A673 (cell line): ENCODE results near the gene SERPINA9. TPM values are rescaled to one million over a fixed set of nuclear protein-coding genes. Genes with fewer than 3 reads are reported as not detected.

Source experiments
- BruUV-seq: library from RNA; stranded (reverse); fragments of 400-500 nt; replicated peaks from 2 replicates; lab custom pipeline; 2021; lab: Mats Ljungman, UMichigan
- CTCF ChIA-PET: fragments of 300-600 bp; sonication (Branson Sonifier 250); formaldehyde crosslinking; loops from one replicate; lab custom pipeline; 2022; ENCODE audit warnings: antibody characterized with exemption; lab: Charles Lee
- POLR2A ChIA-PET: fragments of 300-600 bp; sonication (Branson Sonifier 250); formaldehyde crosslinking; loops from one replicate; lab custom pipeline; 2022; ENCODE audit warnings: antibody characterized with exemption; ENCODE audit not compliant: low non-redundant PET; lab: Charles Lee
- DNase-seq: peaks from one replicate; pipeline ENCODE4 v3.0.0-alpha.2; 2015; ENCODE audit warnings: low spot score
- H3K27ac ChIP-seq: fragments of 200-600 bp; sonication (generic); 2 replicates; pipeline ENCODE4 v1.5.1; 2016; ENCODE audit warnings: mixed run types, low read depth, mild to moderate bottlenecking, mixed read lengths, antibody characterized with exemption, low read length; ENCODE audit not compliant: poor library complexity, severe bottlenecking
- H3K27me3 ChIP-seq: fragments of 200-600 bp; sonication (generic); replicated peaks from 2 replicates; pipeline ENCODE4 v1.6.1; 2017; ENCODE audit warnings: mixed run types, low read depth, mild to moderate bottlenecking, mixed read lengths, antibody characterized with exemption, low read length; ENCODE audit not compliant: insufficient read depth, poor library complexity
- H3K36me3 ChIP-seq: fragments of 200-600 bp; sonication (generic); 2 replicates; pipeline ENCODE4 v1.6.1; 2016; ENCODE audit warnings: mixed run types, mild to moderate bottlenecking, mixed read lengths, antibody characterized with exemption, low read length; ENCODE audit not compliant: insufficient read depth, poor library complexity, severe bottlenecking
- H3K4me1 ChIP-seq: fragments of 200-600 bp; sonication (generic); 2 replicates; pipeline ENCODE4 v1.6.1; 2017; ENCODE audit warnings: mixed run types, mild to moderate bottlenecking, mixed read lengths, antibody characterized with exemption, low read length; ENCODE audit not compliant: insufficient read depth, poor library complexity, severe bottlenecking
- H3K4me3 ChIP-seq: fragments of 200-600 bp; sonication (generic); 2 replicates; pipeline ENCODE4 v1.5.1; 2016; ENCODE audit warnings: low read depth, mixed run types, mild to moderate bottlenecking, mixed read lengths, low read length; ENCODE audit not compliant: poor library complexity, severe bottlenecking
- H3K9me3 ChIP-seq: fragments of 200-600 bp; sonication (generic); 2 replicates; pipeline ENCODE4 v1.6.1; 2016; ENCODE audit warnings: mixed run types, low read depth, mild to moderate bottlenecking, mixed read lengths, antibody characterized with exemption, low read length; ENCODE audit not compliant: poor library complexity, severe bottlenecking
- EZH2 ChIP-seq: fragments of 200-600 bp; sonication (generic); IDR thresholded peaks from 2 replicates; pipeline ENCODE4 v1.6.1; 2017; ENCODE audit warnings: borderline replicate concordance, low read depth, mild to moderate bottlenecking, mixed read lengths, antibody characterized with exemption, low read length; ENCODE audit not compliant: poor library complexity, severe bottlenecking
- intact Hi-C: fragments of 100-400 bp; cut with micrococcal nuclease; formaldehyde crosslinking; loops from one replicate; pipeline ENCODE4 v1.10.0; 2022; ENCODE audit not compliant: unreplicated experiment
- total RNA-seq: library from RNA; stranded (reverse); gene quantifications from 2 replicates; pipeline ENCODE4 v1.2.3, GENCODE V29; 2021
- TF ChIP-seq, protein P1 (sequence below): fragments of 300-800, 200-600 bp; sonication (generic); conservative IDR thresholded peaks from 2 replicates; pipeline ENCODE4 v1.5.1; 2017; ENCODE audit warnings: low read depth, mild to moderate bottlenecking, antibody characterized with exemption, low read length, moderate library complexity, mixed read lengths

SERPINA9 gene
- total RNA-seq, 1 experiment from 2014 or later = not detected

DNA sequence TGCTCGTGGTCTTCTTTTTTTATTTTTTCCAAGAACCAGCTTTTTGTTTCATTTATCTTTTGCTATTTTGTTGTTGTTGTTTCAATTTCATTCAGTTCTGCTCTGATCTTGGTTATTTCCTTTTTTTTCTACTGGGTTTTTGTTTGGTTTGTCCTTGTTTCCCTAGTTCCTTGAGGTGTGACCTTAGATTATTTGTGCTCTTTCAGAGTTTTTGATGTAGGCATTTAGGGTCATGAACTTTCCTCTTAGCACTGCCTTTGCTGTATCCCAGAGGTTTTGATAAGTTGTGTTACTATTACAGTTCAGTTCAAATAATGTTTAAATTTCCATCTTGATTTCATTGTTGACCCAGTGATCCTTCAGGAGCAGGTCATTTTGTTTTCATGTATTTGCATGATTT is 20.1 kb downstream of the SERPINA9 start:
- CTCF ChIA-PET = no interaction called here
- H3K27me3 ChIP-seq = peaks cover 12% of the 10 kb centered on the region
- H3K9me3 ChIP-seq = no peaks in the 10 kb centered on the region
- no peak overlapping the region for H3K27ac ChIP-seq
- no TSS peak for BruUV-seq
- no peak overlapping the region for H3K4me3 ChIP-seq
- intact Hi-C loops = no loop called here
- no peaks in the 10 kb centered on the region for H3K4me1 ChIP-seq
- TF ChIP-seq, protein P1, sequence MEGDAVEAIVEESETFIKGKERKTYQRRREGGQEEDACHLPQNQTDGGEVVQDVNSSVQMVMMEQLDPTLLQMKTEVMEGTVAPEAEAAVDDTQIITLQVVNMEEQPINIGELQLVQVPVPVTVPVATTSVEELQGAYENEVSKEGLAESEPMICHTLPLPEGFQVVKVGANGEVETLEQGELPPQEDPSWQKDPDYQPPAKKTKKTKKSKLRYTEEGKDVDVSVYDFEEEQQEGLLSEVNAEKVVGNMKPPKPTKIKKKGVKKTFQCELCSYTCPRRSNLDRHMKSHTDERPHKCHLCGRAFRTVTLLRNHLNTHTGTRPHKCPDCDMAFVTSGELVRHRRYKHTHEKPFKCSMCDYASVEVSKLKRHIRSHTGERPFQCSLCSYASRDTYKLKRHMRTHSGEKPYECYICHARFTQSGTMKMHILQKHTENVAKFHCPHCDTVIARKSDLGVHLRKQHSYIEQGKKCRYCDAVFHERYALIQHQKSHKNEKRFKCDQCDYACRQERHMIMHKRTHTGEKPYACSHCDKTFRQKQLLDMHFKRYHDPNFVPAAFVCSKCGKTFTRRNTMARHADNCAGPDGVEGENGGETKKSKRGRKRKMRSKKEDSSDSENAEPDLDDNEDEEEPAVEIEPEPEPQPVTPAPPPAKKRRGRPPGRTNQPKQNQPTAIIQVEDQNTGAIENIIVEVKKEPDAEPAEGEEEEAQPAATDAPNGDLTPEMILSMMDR = no peak
- TF ChIP-seq EZH2 = no peak
- DNase-seq = no peak
- POLR2A ChIA-PET = no interaction called here
- H3K36me3 ChIP-seq = no peaks in the 10 kb centered on the region

DNA sequence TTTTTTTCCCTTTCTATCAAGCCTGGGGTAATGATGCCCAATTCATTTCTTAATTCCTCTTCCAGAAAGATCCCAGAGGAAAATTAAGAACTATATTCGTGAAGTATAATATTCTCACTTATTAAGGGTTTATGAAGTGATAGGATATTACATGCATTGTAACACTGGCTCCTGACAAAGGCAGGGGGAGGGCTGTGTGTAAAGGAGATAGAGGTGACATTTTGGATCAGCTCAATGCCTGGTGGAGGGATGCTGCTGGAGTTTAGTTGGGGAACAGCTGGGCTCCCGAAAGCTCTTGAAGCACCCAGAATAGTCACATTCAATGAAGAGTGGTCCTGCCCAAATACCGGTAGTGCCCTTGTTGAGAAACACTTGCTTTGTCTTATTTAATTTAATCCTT is 24.2 kb downstream of the SERPINA9 start:
- no peak for TF ChIP-seq EZH2
- TF ChIP-seq, protein P1 = no peak
- ChIA-PET CTCF (no interaction called here), POLR2A (no interaction called here)
- no peak overlapping the region for H3K27ac ChIP-seq
- no peaks in the 10 kb centered on the region for H3K9me3 ChIP-seq
- no TSS peak for BruUV-seq
- intact Hi-C loops = no loop called here
- DNase-seq = no peak
- H3K27me3 ChIP-seq = peaks cover 47% of the 10 kb centered on the region
- H3K36me3 ChIP-seq = no peaks in the 10 kb centered on the region
- H3K4me3 ChIP-seq = no peak overlapping the region
- H3K4me1 ChIP-seq = no peaks in the 10 kb centered on the region

DNA sequence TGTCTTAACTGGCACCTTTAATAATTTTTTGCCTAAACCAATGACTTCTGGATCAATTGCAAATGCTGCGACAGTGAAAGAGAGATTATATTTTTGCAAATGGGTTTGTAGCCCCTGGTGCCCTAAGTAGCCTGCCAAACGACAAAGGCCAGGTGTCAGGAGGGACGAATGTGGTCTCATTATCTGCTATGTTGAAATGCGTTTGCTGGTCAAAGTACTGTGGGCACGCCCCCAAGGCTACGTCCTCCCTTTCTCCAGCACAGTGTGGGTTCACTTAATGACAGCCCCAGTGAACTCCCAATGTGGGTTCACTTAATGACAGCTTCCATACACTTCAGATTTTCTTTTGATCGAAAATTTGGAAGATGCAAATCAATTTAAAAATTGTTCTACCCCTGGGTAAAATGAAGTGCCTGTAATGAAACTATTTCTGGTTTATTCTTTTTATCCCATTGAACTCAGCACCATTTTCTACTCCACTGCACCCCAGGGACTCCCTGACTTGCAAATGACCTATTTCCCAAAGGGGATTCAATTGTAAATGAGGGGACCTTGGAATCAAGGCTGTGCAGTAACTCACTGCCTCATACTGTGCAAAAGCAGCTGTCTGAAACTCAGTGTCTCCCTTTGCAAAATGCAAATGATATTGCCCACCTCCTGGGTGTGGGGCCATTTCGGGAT is 24.8 kb downstream of the SERPINA9 start:
- no TSS peak for BruUV-seq
- Histone ChIP-seq H3K27ac (no peak overlapping the region), H3K9me3 (no peaks in the 10 kb centered on the region), H3K36me3 (no peaks in the 10 kb centered on the region), H3K4me1 (no peaks in the 10 kb centered on the region), H3K27me3 (peaks cover 50% of the 10 kb centered on the region), H3K4me3 (no peak overlapping the region)
- DNase-seq = peak; percentile 7
- intact Hi-C loops = no loop called here
- ChIA-PET POLR2A (no interaction called here), CTCF (no interaction called here)
- TF ChIP-seq EZH2 = no peak
- TF ChIP-seq, protein P1 = no peak
